Activated CD4-positive, alpha-beta T cell treated with anti-CD3 and anti-CD28 coated beads, Interleukin-2, Interleukin-6, amounts not matched to agents 100 ng/mL and 50 ng/mL, durations not matched to agents 16 hours and 8 hours (primary cell): ENCODE results near the gene MRTFB.

Source experiments
- DNase-seq: peaks from one replicate; pipeline ENCODE4 v3.0.0-alpha.2; 2020

MRTFB gene

DNA sequence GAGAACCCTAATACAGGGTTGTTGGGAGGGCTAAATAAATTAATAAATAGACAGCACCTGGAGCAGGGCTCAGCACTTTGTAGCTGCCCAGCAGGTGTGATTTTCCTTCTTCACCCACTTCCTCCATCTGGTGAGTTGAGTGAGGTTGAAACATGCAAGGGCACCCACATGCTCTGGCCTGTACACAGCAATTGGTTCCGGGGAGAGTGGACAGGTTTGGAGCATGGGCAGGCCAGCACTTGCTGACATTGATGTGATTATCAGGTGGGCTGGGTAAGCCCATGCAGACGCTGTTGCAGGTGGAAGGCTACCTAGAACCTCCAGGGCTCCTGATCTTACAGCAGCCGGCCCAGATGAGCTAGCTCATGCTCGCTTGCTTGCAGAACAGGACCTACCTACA, 1.3 kb upstream of the MRTFB start:
- DNase-seq: no peak

DNA sequence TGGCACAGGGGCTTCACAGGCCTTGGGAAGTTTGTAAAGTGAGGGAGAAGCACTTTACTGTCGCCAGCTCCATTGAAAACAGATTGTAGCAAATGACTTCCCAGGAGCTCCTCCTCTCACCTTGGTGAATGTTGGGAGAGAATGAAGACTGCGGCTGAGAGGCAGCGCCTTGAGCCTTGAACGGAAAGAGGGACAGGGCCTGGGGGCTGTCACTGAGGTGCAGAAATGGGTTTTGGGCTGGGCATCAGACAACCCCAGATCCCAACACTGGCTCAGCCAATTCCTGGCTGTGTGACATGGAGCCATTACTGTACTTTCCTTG, 603 bp upstream of the MRTFB start:
- no peak for DNase-seq

DNA sequence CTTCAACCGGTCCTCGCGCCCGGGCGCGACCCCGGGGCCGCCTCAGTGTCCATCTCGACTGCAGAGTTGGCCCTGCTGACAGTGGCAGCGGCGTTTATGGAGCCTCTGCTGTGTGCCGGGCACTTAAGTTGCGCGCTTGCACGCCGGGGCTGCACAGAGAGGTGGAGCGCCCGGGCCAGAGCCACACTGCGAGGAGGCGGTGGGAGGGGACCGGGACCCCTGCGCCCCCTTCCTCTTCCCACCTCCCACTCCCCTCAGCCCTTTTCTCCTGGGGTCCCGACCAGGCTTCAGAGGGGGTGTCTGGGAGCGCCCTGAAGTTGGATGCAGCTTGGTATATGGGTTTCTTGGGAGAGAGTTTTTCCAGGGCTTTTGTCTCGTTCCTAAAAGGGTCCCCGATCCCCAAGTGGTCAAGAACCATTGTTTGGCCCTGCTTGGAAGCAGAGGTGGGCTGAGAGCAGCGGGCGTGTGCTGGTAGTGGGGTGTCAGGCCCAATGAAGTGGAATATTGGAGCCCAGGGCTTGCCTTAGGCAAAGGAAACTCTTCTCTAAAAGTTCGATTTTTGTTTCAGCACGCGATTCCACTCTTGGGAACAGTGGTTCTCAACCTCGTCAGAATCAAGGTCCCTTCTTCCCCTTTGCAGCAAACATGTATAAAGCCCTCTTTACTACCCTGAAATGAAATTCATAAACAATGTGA, 605 bp downstream of the MRTFB start:
- DNase-seq: no peak

DNA sequence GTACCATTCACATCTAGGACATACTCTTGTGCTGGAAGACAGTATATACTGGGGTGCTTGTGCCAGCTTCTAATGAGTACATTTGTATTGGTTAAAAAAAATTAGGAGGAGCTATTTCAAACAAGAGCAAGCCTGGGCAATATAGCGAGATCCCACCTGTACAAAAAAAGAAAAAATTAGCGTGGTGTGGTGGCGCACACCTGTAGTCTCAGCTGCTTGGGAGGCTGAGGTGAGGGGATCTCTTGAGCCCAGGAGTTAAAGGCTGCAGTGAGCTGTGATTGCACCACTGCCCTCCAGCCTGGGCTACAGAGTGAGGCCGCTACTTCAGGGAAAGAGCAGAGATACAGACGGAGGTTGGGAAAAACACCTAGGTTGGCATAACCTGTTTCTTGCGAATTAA, 1.2 kb downstream of the MRTFB start:
- no peak for DNase-seq

DNA sequence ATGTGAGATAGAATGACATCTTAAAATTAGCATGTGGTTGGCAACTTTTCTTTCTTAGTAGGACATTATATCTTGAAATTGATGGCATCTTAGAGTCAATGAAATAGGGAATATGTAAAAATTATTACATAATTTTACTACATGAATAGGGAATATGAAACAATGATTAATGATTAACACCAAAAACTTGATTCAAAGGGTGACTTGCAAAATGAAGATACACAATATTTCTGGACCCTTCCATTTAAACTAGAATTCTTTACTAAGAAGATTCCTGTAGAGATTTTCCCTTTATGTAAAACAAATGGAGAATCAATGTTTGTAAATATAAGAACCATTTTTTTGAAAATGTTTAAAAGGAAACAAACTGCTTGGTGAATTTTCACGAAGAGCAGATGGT, 3.4 kb downstream of the MRTFB start:
- DNase-seq: no peak

DNA sequence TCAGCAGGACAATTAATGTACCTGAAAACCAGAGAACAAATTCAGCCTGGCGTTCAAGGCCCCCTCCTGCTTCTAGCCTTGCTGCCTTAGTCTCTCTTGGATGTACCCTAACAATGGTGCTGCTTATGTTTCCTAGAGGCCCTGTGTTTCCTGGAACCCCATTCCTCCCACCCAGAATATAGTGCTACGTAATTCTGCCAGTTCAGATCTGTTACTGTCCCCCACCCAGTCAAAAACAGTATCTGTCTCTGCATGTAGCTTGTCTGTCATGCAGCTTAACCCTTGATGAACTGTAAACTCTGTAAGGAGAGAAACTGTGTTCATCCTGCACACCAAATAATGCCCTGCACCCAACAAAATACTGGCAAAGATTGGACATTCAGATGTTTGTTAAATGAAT, 6.8 kb downstream of the MRTFB start:
- DNase-seq: no peak

DNA sequence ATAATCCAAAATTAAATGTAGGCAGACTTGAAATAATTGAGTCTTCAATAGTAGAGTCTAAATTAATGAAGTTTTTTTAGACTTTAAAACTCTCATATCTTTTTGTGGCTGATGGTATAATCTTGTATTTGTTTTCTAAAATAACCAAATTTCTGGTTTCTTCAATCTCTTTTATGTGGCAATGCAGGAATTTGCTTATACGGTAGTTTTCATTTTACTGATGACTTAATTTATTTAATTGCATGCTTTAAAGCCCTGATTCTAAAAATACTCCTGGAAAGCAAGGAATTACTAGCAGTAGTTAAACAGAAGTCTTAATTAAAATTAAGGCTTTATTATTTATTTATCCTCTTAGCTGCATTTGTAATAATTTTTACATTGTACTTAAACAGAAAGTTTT, 15.4 kb downstream of the MRTFB start:
- DNase-seq: no peak

DNA sequence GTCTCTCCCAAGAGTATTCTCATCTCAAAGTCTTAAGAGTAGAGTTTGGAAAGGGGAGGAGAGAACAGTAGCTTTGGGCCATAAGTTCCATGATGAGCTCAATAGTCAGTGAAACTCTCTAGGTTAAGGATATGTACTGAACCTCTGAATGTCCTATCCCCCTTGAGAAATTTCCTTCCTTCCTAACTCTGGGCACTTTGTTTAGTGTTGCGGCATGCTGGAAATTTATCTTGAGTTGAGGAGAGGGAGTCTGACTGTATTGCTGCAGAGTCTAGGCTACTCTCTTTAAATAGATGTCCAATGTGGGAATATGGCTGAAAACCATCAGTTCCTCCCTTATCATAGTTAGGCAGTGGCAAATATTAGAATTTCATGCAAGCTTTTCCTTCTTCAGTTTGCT, 16.1 kb downstream of the MRTFB start:
- no peak for DNase-seq

DNA sequence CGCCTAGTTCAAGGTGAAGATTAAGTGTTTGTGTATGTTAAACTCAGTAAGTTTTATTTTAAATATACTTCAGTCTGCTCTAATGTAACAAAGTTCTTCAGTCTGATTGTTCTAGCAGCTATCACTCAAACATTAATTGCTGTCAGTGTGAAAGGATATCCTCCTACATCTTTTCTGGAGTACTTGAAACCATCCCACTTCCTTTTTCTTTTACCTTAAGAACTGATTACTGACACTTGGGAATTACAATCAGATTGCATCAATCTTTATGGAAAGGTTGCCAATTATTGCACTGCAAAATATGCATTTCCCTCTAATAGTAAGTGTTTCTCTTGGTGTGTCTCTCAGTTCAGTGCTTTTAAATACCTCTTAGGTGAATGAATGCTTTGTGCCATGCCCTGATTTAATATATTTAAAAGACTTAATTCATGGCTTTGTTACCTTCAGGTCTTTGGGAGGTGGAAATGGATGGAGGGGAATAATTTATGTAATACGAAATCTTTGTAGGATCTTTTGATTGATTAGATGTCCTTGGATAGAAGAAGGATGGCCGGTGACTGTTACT, 16.6 kb downstream of the MRTFB start:
- no peak for DNase-seq

DNA sequence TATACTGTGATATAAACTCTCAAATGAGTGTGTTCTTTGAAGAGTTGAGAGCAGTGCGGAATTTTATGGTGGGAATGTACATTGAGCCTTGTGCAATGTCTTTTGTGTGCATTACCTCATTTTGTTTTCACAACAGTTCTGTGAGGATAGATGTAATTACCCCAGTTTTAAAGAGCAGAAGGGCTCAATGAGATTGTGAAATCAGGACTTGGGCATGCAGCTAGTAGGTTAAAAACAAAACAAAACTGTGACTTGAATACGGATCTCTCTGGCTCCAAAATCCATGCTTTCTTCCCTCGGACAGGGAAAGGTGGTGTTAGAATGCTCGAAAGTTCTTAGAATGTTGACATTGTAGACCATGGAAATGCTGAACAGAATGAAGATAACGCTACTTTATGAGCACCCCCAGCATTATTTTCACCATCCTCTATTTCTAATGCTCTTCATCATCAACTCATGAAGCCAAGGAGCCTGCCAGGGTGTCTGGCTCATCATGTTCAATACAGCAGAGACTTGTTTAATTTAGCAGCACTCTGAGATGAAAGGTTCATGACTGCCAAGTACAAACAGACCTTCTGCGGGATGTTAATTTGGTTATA, 17.1 kb downstream of the MRTFB start:
- no peak for DNase-seq

DNA sequence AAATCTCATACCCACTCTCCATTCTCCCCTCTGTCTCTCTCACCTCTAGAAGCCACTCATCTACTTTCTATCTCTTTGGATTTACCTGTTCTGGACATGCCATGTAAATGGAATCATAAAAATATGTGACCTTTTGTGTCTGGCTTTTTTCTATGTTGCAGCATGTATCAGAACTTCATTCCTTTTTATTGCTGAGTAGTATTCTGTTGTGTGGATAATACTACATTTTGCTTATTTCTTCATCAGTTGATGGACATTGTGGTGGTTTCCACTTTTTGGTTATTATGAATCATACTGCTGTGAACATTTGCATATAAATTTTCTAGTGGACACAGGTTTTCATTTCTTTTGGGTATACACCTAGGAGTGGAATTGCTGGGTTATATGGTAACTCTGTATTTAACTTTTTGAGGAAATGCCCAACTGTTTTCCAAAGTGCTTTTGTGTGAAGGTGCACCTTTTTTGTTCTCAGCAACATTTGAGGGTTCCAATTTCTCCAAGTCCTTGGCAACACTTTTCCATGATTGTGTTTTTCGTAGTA, 18.2 kb downstream of the MRTFB start:
- DNase-seq: no peak

DNA sequence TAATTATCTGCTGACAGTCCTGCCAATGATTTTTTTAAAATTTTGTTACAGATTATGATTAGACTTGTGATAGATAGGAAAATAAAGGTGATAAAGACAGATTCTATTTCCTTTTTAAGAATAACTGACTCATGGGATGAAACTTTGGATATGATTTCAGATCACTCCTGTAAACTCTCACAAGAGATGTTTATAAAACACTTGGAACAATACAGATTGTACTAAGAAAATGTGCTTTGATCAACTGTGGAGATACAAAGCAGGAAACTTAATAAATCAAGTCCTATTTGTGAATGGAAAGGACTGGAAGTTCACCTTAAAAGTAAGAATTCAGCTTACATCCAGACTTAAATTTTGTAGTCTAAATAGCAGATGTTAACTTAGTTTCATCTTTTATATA, 21.4 kb downstream of the MRTFB start:
- no peak for DNase-seq

DNA sequence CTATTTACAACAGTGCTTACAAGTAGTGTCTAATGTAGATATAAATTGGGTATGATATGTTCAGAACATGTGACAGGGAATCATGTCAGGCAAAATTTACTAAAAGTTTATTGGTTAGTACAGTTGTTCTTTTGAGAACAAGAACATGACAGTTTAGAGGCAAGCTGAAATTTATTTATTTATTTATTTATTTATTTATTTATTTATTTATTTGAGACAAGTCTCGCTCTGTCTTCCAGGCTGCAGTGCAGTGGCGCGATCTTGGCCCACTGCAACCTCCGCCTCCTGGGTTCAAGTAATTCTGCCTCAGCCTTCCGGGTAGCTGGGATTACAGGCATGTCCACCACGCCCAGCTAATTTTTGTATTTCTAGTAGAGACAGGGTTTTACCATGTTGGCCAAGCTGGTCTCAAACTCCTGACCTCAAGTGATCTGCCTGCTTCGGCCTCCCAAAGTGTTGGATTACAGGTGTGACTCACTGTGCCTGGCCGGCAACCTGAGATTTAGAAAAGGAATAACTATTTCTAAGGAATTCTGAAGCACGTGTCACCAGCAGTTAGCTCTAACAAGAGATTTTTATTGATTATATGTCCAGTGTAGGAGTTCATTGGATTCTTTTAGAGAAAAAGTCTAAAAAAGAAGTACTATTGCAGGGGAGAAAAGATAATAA, 24.9 kb downstream of the MRTFB start:
- no peak for DNase-seq

DNA sequence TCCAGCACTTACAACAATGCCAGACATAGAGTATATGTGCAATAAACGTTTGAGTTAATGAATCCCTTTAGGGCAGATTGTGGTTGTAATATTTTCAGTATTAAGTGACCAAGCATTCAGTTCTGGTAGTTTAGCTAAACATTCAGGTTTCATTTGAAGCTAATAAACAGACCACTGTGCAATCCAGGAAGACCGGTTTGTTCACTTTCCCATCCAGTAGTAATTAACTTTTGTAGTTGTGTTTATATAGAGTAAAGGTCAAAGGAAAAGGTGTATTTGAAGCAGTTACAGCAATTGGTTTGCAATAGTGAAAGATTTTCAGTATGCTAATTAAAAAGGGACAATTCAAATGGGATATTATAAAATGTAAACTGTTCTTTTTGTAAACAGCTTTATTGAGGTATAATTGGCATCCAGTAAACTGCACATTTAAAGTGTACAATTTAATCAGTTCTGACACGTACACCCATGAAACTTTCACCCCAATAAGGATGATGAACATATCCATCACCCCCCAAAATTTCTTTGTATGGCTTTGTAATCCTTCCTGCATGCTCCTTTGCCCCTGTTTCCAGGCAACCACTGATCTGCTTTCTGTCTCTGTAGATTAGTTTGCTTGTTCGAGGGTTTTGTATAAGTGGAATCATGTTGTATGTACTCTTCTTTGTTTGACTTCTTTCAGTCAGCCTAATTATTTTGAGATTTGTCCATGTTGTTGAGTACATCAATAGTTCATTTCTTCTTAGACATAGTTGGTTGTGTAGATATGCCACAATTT, 26.3 kb downstream of the MRTFB start:
- no peak for DNase-seq

DNA sequence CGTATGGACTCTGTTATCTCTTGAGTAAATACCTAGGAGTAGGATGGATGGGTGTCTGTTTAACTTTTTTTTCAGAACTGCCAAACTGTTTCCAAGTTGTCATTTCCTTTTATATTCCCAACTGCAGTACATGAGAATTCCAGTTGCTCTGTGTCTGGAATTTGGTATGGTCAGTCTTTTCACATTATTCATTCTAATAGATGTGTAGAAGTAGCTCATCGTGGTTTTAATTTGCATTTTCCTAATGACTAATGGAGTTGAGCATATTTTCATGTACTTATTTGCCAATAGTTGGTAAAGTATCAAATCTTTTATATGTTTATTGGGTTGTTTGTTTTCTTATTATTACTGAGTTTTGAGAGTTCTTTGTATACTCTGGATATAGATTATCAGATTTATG, 27.0 kb downstream of the MRTFB start:
- DNase-seq: no peak

DNA sequence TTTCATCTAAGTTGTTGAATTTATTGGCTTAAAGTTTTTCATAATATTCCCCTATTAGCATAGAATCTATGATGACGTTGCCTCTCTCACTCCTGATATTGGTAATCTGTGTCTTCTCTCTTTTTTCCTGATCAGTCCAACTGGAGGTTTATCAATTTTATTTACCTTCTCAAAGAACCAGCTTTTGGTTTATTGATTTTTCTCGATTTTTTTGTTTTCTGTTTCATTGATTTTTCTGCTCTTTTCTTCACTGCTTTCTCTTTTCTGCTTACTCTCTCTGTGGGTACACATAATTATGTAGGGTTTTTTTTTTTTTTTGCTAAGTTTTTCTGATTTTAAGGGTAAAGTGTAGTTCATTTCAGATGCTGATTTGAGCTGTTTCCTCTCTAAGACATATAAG, 29.7 kb downstream of the MRTFB start:
- DNase-seq: no peak

DNA sequence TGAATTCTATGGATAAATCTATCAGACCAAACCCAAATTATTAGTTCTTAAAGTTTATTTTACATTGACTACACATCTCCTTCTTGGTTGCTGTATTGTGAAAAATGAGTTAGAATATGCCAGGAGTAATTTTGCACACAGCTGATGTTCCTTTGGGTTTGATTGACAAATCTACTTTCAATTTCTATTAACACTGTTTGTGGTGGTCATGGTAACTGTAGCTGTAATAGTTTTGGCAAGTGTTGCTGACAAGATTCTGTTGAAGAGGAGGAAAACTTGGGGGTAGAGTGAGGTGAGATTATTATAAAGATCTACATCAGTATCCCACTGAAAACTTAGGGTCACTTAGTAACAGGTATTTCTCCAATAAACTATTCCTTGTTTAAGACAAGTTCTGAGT, 30.3 kb downstream of the MRTFB start:
- no peak for DNase-seq

DNA sequence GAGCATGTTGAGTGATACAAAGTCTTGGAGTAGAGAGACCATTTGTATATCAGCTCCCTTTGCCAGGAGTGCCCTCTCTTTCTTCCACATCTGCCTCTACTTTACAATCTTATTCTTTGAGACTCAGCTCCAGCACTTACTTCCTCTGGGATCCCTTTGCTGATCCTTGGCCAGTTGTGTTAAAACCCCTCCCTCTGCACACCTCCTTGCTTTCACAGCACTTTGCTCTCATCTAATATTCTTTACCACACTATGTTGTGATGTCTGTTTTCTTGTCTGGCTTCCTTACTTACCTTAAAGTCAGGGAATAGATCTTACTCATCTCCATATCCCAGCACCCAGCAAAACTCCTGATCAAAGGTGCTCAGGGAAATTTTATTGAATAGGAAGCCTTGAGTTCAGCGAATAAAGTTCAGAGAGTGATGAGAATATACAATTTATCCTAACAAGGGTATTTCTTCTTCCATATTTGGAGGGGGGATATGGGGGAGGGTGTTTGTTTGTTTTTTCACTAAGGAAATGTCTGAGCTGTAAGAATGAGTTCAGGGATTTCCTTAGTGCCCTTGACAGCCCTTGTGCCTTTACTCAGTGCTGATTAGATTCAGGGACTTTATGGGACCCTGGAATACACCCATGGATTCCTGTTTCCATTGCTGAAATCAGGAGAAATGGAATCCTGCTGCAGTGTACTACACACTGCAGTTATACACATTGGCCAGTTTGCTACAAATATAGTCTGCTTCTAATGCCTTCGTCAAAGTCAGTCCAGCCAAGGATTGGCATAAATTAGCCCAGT, 32.0 kb downstream of the MRTFB start:
- DNase-seq: no peak

DNA sequence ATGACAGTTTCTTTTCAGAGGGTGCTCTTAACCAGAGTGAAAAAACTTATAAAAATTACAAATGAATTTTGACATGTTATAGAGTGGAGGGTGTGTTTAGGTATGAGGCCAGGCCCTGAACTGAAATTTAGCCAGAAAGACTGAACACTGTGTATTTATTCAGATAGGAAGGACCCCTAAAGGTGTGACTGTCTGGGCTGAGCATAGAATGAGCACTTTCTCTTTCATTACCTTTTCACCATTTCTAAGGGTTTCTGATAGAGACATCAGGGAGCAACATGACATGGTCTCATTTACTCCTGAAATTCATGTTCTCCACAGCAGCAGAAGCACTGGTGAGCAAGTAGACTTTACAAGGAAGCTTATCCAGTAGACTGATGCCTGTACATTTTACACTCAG, 32.9 kb downstream of the MRTFB start:
- DNase-seq: no peak

DNA sequence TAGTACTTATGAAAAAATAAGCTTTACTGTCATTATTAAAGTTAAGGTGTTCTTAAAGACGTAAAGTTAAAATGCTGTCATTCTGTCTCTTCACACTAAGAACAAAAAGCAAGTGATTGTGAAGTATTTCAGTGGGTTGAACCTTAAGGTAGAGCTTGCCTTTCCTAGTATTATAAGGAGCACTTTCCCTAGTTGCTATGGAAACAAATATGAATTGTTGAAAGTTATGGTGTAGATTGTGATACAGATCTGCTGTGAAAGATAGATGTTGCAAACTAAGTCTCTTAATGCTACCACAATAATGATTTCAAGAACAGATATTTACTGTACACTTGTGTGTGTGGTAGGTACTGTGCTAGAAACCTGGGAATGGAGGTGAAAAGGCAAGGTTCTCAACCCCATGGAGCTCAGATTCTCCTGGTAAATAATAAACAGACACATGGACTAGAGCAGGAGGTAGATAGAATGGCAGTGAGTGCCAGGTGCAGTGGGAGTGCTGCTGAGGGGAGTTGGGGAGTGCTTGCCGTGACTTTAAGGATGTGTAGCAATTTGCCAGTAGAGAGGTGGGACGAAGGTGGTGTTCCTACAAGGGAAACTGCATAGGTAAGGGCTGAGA, 34.7 kb downstream of the MRTFB start:
- no peak for DNase-seq

DNA sequence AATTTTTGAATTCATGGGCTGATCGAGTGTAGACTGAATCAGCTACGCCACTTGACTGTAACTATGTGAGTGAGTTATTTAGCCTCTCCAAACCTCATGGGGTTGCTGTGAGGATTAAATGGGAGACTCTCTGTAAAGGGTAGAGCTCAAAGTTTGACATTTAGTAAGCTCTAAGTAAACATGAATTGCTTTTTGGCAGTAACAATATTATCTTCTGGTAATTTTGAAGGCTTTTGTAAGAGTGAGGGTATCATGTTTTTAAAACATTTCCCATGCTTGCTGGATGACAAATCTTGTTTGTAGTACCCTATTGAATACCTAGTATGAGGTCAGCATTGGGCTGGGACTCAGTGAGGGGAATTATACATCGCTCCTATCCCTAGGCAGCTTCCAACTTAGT, 35.3 kb downstream of the MRTFB start:
- no peak for DNase-seq

DNA sequence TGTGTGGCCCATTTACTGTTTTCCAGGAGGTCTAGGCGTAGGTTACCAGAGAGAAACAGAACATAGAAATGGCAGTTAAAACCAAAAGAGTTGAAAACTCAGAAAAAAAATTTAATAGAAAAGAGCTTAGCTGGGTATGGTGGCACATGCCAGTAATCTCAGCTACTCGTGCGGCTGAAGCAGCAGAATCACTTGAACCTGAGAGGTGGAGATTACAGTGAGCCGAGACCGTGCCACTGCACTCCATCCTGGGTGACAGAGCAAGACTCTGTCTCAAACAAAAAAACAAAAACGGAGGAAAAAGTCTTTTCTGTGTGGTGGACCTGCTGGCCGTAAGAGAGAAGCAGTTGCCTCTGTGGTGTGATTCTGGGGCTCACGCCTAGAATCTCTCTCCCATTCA, 35.8 kb downstream of the MRTFB start:
- DNase-seq: no peak
